Neutrophil (primary cell): ENCODE data around the gene THBS2.

Source experiments
- H3K27ac ChIP-seq: fragments of 200-600 bp; sonication (generic); 2 replicates; pipeline ENCODE4 v1.5.1; 2016; ENCODE audit warnings: mild to moderate bottlenecking, moderate library complexity
- H3K27me3 ChIP-seq: fragments of 200-600 bp; sonication (generic); 2 replicates; pipeline ENCODE4 v1.6.0; 2016; ENCODE audit warnings: mild to moderate bottlenecking
- H3K36me3 ChIP-seq: fragments of 200-600 bp; sonication (generic); 2 replicates; pipeline ENCODE4 v1.5.1; 2017
- H3K4me1 ChIP-seq, 2 experiments: fragments of 200-600 bp in 1 of 2; sonication (generic) in 1 of 2; 1 replicate in 1 of 2; 2 replicates in 1 of 2; pipeline versions ENCODE4 v1.5.1 to v1.6.1; 2013 to 2016; ENCODE audit warnings: low read depth in 1 of 2, low read length in 1 of 2, mild to moderate bottlenecking in 1 of 2, moderate library complexity in 1 of 2; ENCODE audit not compliant: control insufficient read depth in 1 of 2, insufficient read depth in 1 of 2
- H3K4me3 ChIP-seq, 2 experiments: fragments of 200-600 bp in 1 of 2; sonication (generic) in 1 of 2; 1 replicate in 1 of 2; 2 replicates in 1 of 2; pipeline ENCODE4 v1.5.1; 2013 to 2016; ENCODE audit warnings: low read depth in 1 of 2, low read length in 1 of 2, mild to moderate bottlenecking in 1 of 2, moderate library complexity in 1 of 2
- H3K9me3 ChIP-seq: fragments of 200-600 bp; sonication (generic); 2 replicates; pipeline ENCODE4 v1.5.1; 2016
- CTCF ChIP-seq: fragments of 200-600 bp; sonication (generic); IDR thresholded peaks from 2 replicates; pipeline ENCODE4 v1.5.1; 2016; ENCODE audit warnings: antibody characterized with exemption

Gene THBS2

DNA sequence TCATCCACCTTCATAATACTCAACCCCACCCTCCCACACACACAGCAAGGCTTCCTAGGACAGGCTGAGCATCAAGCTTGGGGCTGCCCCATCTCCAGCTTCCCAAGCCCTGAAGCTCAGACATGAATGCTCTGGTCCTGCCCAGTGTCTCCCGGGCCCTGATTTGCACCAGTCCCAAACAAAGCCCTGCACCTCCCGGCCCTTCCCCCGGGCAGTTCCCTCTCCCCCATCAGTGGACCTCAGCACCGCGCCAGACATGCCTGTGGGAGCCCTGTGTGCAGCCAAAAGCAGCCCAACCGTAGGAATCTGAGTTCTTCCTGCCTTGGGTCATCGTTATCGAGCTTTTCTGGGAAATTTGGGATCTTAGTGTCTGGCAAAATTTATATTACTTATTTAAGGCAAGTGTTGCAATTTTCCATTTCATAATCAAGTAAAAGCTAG, 63.5 kb downstream of the THBS2 start:
- Histone ChIP-seq H3K27ac (no peak overlapping the region), H3K9me3 (no peaks in the 10 kb centered on the region), H3K4me3 (no peak overlapping the region), H3K36me3 (no peaks in the 10 kb centered on the region), H3K27me3 (no peaks in the 10 kb centered on the region), H3K4me1 (no peaks in the 10 kb centered on the region)
- no peak for TF ChIP-seq CTCF

DNA sequence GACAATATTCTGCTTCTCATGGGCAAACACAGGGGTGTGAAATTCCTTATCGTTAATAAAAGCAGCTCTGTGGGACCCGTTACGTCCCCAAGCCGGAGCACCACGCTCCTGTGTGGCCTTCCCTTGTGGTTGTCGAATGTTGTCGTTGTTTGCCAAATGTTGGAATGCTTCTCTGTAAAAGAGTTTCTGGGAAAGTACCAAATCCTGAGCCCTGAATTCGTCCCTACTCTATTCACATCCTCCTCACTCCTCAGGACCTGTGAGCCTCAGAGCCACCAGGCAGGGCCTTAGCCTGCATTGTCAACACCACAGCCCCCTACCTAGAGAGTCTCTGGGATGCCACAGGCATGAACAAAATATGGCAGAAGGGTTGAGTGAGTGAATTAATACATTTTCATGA, 64.0 kb downstream of the THBS2 start:
- no peak for TF ChIP-seq CTCF
- no peak overlapping the region for H3K4me3 ChIP-seq
- H3K27me3 ChIP-seq, result no peaks in the 10 kb centered on the region
- no peaks in the 10 kb centered on the region for H3K4me1 ChIP-seq
- no peak overlapping the region for H3K27ac ChIP-seq
- no peaks in the 10 kb centered on the region for H3K9me3 ChIP-seq
- no peaks in the 10 kb centered on the region for H3K36me3 ChIP-seq

DNA sequence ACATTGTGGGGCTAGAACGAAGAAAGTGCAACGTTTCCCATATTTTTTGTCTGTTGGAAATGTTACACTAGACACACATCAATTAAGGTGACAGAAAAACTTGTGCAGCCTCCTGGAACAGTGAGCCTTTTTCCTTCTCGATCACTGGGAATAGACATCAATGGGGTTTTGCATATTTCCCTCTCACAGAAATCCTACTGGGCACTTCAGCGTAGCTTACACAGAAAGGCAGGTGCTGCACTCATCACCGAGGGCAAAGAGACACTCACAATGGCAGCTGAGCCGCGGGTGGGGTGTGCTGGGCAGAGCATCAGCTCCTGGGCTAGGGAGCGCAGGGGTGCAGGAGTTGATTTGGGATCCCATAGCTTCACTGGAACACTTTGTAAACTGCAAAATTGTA, 64.5 kb downstream of the THBS2 start:
- H3K9me3 ChIP-seq, result no peaks in the 10 kb centered on the region
- no peak for TF ChIP-seq CTCF
- no peaks in the 10 kb centered on the region for H3K36me3 ChIP-seq
- H3K4me3 ChIP-seq, result no peak overlapping the region
- H3K27me3 ChIP-seq, result no peaks in the 10 kb centered on the region
- no peaks in the 10 kb centered on the region for H3K4me1 ChIP-seq
- H3K27ac ChIP-seq, result no peak overlapping the region

DNA sequence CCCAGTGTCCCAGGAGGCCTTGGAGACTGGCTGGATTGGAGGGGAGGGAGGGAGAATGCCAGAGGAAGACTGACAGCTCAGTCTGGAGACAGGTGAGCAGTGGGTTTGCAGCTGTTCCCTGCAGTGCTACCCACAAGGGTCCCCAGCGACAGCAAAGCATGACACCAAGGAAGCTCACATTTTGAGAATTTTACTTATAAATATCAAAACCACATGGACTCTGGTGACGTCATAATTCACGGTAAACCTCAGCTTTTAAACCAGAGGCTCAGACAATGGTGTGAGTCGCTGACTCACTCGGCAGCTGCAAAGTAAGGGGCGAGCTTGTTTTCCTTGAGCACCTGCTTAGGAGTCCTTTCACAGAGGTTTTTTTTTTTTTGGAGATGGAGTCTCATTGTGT, 65.2 kb downstream of the THBS2 start:
- no peaks in the 10 kb centered on the region for H3K4me1 ChIP-seq
- TF ChIP-seq CTCF, result no peak
- no peaks in the 10 kb centered on the region for H3K27me3 ChIP-seq
- no peaks in the 10 kb centered on the region for H3K9me3 ChIP-seq
- H3K36me3 ChIP-seq, result no peaks in the 10 kb centered on the region
- no peak overlapping the region for H3K4me3 ChIP-seq
- no peak overlapping the region for H3K27ac ChIP-seq

DNA sequence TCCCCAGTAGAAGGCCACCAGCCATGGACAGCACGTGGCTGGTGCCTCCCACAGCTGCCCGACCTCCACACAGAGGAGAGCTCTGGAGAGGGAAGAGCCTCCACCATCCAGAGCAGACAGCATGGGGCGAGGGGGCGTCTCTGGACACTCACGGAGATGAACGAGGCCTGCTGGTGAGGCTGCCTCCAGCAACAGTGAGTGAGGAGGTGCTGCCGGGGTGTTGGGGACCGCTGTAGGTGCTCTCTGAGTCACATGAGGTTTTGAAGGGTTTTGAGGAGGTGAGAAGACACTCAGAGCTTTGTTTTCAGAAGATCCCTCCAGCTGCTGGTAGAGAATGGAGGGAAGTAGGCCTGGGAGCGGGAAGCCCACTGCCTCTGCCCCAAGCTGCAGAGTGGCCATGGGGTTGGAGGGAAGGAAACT, 65.6 kb downstream of the THBS2 start:
- Histone ChIP-seq H3K4me3 (no peak overlapping the region), H3K9me3 (no peaks in the 10 kb centered on the region), H3K27me3 (no peaks in the 10 kb centered on the region), H3K4me1 (no peaks in the 10 kb centered on the region), H3K36me3 (no peaks in the 10 kb centered on the region), H3K27ac (no peak overlapping the region)
- no peak for TF ChIP-seq CTCF
